Measurements from ENCODE around the gene CLIC1.
"Not testable (repeated sequence)": the region's sequence is repeated elsewhere in the genome, so short reads cannot be mapped to it uniquely, and the experiment has no call there.

Gene CLIC1

GRCh38 chr6:31722173-31722572 lies 14.2 kb downstream of the CLIC1 start:
- DNase-seq (ENCODE audit: low read depth), result no peak

- DNase-seq (ENCODE audit: low read depth), result no peak
Observed at GRCh38 chr6:31721351-31722020, 14.8 kb downstream of the CLIC1 start, which contains the start of gene LY6G6C. Gene LY6G6C, minus strand, starts transcription at chr6:31721746. Its CDS starts 67 bp downstream, at chr6:31721679.

GRCh38 chr6:31720196-31720770 lies 16.0 kb downstream of the CLIC1 start:
- DNase-seq (ENCODE audit: low read depth), result no peak

- DNase-seq (ENCODE audit: low read depth), result no peak
Observed at GRCh38 chr6:31719001-31719400, 17.3 kb downstream of the CLIC1 start.

DNA sequence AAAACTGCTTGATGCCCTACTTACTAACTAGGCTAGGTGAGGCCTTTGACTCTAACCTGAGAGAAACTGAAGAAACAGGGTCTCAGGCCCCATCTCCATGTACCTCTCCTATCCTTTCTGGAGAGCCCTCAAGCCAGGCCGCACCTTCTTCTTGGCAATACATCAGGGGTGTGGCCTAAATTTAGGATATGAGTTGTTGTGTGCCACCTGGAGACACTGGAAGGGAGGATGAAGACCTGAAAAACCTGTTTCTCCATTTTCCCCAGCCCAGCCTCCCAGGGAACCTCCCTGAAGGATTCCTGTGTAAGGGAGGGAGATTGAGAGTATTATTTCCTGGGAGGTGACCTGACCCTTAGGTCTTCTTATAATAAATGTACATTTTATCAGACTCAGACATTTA lies 18.1 kb downstream of the CLIC1 start:
- DNase-seq (ENCODE audit: low read depth), result no peak

- DNase-seq (ENCODE audit: low read depth), result no peak
Observed at GRCh38 chr6:31717499-31718222, 18.7 kb downstream of the CLIC1 start.

DNA sequence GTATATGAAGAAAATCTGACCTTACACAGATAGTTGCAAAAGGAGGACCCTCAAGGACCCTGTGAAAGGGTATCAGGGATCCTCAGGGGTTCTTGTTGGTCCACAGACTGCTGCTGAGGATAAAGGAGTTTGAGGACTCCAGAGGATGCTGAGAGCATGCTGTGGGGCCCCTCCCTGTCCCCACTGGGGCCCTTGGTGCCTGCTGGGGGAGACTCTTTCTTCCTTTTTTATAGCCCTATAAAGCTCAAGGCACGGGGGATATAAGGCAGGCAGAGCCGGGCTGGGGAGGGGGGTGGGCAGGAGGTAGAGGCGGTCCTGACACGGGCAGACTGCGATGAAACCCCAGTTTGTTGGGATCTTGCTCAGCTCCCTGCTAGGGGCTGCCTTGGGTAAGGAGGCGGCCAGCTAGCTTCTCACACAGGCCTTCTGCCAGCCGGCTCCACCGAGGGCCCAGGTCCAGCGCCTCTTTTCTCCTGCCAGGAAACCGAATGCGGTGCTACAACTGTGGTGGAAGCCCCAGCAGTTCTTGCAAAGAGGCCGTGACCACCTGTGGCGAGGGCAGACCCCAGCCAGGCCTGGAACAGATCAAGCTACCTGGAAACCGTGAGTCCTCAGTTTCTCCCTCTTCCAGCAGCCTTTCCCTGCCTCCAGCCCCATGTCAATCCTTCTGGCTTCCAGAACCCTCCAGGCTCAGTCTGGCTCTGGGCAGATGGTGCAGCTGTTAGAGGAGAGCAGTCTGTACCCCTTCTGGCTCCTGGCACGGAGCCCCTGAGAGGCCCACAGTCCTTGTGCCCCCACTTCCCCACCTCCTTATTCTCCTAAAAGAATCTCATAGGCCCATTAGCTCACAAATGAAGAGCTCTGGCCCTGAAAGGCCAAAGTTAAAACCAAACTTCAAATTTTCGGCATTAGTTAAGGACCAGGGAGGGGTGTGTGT lies 21.0 kb downstream of the CLIC1 start, which contains the start of gene LY6G6D:
TSS of gene LY6G6D (plus strand) at position 327 of the 937 bp plus-strand sequence. CDS start at position 335, 8 bp downstream.
- DNase-seq (ENCODE audit: low read depth), result no peak

DNA sequence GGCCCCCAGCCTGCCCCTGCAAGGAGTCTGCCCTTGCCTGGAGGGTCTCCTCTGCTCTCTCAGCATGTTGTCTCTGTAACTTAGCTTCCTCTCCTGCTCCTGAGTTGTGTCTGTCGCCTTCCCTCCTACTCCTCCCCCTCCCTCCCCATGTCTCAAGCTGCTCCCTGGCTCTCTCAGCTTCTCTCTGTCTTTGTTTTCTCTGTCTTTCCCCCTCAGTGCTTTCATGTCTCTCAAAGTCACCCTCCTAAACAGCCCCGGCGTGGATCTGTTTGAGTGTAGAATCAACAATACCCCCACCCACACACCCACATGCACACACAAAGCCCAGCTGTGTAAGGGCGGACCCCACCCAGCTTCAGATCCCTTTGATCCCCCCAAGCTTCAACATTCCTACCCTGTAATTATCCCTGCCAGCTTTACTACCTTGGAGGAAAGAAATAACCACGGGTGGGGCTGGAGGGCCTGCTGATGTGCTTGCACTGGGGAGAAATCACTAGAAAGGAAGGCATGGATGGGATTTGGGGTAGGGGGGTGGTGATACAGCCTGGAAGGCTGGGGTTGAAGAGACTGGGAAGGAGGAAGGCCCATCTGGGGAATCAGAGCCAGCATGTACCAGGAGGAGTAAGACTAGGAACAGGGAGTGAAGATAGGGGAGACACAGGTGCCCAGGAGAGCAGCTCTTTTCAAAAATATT lies 22.2 kb downstream of the CLIC1 start:
- no peak for DNase-seq (ENCODE audit: low read depth)

- DNase-seq (ENCODE audit: low read depth), result no peak
Observed at GRCh38 chr6:31713465-31713864, 22.9 kb downstream of the CLIC1 start.

- DNase-seq (ENCODE audit: low read depth), result no peak
Observed at GRCh38 chr6:31712296-31712695, 24.0 kb downstream of the CLIC1 start.

DNA sequence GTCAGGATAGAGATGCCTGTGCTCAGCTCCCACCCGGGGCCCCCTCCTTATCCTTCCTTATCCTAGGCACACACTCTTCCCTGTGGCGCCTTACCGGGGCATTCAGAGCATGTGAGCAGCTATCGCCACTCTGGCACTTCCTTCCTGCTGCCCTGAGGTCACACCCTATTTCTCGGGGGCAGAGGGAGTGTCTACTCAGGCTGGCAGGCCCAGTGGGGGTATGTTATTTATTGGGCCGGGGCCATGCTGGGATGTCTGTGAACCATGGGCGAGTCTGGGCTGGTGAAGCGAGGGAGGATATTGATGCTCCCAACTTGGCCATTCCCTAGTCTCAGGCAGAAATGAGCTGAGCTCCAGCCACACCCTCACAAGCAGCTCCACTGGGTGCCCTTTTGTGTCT lies 25.1 kb downstream of the CLIC1 start:
- DNase-seq (ENCODE audit: low read depth), result no peak

GRCh38 chr6:31710523-31711219 lies 25.7 kb downstream of the CLIC1 start:
- no peak for DNase-seq (ENCODE audit: low read depth)

DNA sequence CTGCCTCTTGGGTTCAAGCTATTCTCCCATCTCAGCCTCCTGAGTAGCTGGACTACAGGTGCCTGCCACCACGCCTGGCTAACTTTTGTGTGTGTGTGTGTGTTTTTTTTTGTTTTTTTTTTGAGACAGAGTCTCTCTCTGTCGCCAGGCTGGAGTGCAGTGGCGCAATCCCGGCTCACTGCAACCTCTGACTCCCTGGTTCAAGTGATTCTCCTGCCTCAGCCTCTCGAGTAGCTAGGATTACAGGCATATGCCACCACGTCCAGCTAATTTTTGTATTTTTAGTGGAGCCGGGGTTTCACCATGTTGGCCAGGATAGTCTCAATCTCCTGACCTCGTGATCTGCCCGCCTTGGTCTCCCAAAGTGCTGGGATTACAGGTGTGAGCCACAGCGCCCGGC lies 27.2 kb downstream of the CLIC1 start:
- DNase-seq (ENCODE audit: low read depth), result not testable (repeated sequence)

DNA sequence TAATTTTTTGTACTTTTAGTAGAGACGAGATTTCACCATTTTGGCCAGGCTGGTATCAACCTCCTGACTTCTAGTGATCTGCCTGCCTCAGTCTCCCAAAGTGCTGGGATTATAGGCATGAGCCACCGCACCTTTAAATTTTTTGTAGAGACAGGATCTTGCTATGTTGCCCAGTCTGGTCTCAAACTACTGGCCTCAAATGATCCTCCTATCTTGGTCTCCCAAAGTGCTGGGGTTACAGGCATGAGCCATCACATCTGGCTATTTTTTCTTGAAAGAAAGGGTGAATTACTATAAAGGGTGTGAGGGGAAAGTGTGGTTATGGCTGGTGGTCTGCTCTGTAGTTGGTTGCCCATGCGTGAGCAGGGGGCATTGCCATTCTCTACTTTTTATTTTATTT lies 28.1 kb downstream of the CLIC1 start:
- DNase-seq (ENCODE audit: low read depth), result no peak

- no peak for DNase-seq (ENCODE audit: low read depth)
Observed at GRCh38 chr6:31707701-31708100, 28.6 kb downstream of the CLIC1 start.

DNA sequence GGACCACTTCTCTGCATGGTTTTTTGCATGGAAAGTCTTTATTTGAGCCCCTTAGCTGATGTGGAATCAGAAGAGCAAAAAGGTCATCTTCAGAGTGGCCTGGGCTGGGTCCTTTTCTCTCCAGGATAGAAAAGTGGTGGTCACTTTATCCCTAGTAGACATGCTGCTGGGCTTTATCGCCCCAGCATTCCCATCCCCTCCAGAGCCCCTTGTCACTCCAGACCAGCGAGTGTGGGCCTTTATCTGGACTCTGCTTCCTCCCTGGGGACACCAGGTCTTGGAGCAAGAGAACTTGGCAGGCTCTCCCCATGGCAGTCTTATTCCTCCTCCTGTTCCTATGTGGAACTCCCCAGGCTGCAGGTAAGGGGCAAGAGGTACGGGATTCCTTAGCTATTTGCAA lies 29.7 kb downstream of the CLIC1 start, which contains the start of gene LY6G6F:
TSS of gene LY6G6F (plus strand) at position 268 of the 400 bp plus-strand sequence. CDS start at position 309, 41 bp downstream.
- no peak for DNase-seq (ENCODE audit: low read depth)

- no peak for DNase-seq (ENCODE audit: low read depth)
Observed at GRCh38 chr6:31705931-31706330, 30.4 kb downstream of the CLIC1 start.

GRCh38 chr6:31702819-31703716 lies 33.3 kb downstream of the CLIC1 start, which contains the start of gene ABHD16A:
Gene ABHD16A, minus strand, starts transcription at chr6:31703324. Its CDS starts 43 bp downstream, at chr6:31703281.
- peak; percentile 96 for DNase-seq (ENCODE audit: low read depth)

GRCh38 chr6:31702405-31702818 lies 33.9 kb downstream of the CLIC1 start:
- peak; percentile 18 for DNase-seq (ENCODE audit: low read depth)

All from activated T-cell treated with anti-CD3 and anti-CD28 coated beads for 24 hours (primary cell).